PC-3 (cell line): ENCODE data around the gene P2RY6.

ENCODE experiments used
- CTCF ChIP-seq: fragments of 300-600 bp; sonication (generic); conservative IDR thresholded peaks from 2 replicates; pipeline ENCODE4 v1.5.1; 2017; ENCODE audit warnings: antibody characterized with exemption, low read depth, mild to moderate bottlenecking, low read length
- EZH2 ChIP-seq: fragments of 300-600 bp; sonication (generic); IDR thresholded peaks from one replicate; pipeline ENCODE4 v1.6.1; 2017; ENCODE audit warnings: antibody characterized with exemption, mild to moderate bottlenecking, low read length; ENCODE audit not compliant: unreplicated experiment
- EZH2phosphoT487 ChIP-seq: fragments of 300-600 bp; sonication (generic); IDR thresholded peaks from 2 replicates; pipeline ENCODE4 v1.6.1; 2018; ENCODE audit warnings: mild to moderate bottlenecking, antibody characterized with exemption, low read length, borderline replicate concordance

GRCh38 chr11:73299751-73300150, 27.6 kb downstream of the P2RY6 start:
- TF ChIP-seq EZH2: no peak
- no peak for TF ChIP-seq CTCF
- TF ChIP-seq EZH2phosphoT487: no peak
